DOHH2 (cell line): ENCODE results near the gene CDC42SE2.

Experiments
- H3F3A ChIP-seq: fragments of 200-600 bp; sonication (generic), shearing (Covaris generic); 2 replicates; pipeline ENCODE4 v1.6.0; 2016; ENCODE audit warnings: antibody characterized with exemption, mild to moderate bottlenecking; ENCODE audit not compliant: control insufficient read depth, insufficient read depth
- H3K27ac ChIP-seq: fragments of 200-600 bp; sonication (generic); 2 replicates; pipeline ENCODE4 v1.5.1; 2014; ENCODE audit warnings: low read depth, mild to moderate bottlenecking, low read length, moderate library complexity
- H3K27me3 ChIP-seq: fragments of 200-600 bp; sonication (generic); 2 replicates; pipeline ENCODE4 v1.6.1; 2014; ENCODE audit warnings: mild to moderate bottlenecking, low read length, mixed read lengths; ENCODE audit not compliant: control insufficient read depth
- H3K36me3 ChIP-seq: fragments of 200-600 bp; sonication (generic); 2 replicates; pipeline ENCODE4 v1.6.1; 2014; ENCODE audit warnings: mild to moderate bottlenecking, low read length, moderate library complexity, mixed read lengths; ENCODE audit not compliant: control insufficient read depth
- H3K4me1 ChIP-seq: fragments of 200-600 bp; sonication (generic); 2 replicates; pipeline ENCODE4 v1.6.1; 2014; ENCODE audit warnings: mild to moderate bottlenecking, low read length, mixed read lengths; ENCODE audit not compliant: control insufficient read depth
- H3K4me2 ChIP-seq: fragments of 200-600 bp; sonication (generic); 2 replicates; pipeline ENCODE4 v1.6.0; 2014; ENCODE audit warnings: mild to moderate bottlenecking, low read length, moderate library complexity
- H3K4me3 ChIP-seq: fragments of 200-600 bp; sonication (generic); 2 replicates; pipeline ENCODE4 v1.5.1; 2014; ENCODE audit warnings: mild to moderate bottlenecking, low read length, mixed read lengths
- H3K79me2 ChIP-seq: fragments of 200-600 bp; sonication (generic); 2 replicates; pipeline ENCODE4 v1.6.1; 2014; ENCODE audit warnings: mild to moderate bottlenecking, low read length, mixed read lengths; ENCODE audit not compliant: control insufficient read depth
- H3K9me2 ChIP-seq: fragments of 200-600 bp; sonication (generic); replicated peaks from 2 replicates; pipeline ENCODE4 v1.6.1; 2014; ENCODE audit warnings: mild to moderate bottlenecking, low read length, mixed read lengths; ENCODE audit not compliant: control insufficient read depth
- H3K9me3 ChIP-seq: fragments of 200-600 bp; sonication (generic); 2 replicates; pipeline ENCODE4 v1.6.1; 2014; ENCODE audit warnings: antibody characterized with exemption, low read length, mixed read lengths; ENCODE audit not compliant: control insufficient read depth, insufficient read depth
- H4K20me1 ChIP-seq: fragments of 200-600 bp; sonication (generic); 2 replicates; pipeline ENCODE4 v1.6.0; 2014; ENCODE audit warnings: low read depth, mild to moderate bottlenecking, antibody characterized with exemption, low read length, moderate library complexity; ENCODE audit not compliant: control insufficient read depth, insufficient read depth
- CTCF ChIP-seq: fragments of 200-600 bp; sonication (generic); IDR thresholded peaks from one replicate; pipeline ENCODE4 v1.5.1; 2014; ENCODE audit warnings: antibody characterized with exemption, mild to moderate bottlenecking, low read depth, low read length; ENCODE audit not compliant: poor library complexity, severe bottlenecking
- EZH2phosphoT487 ChIP-seq: fragments of 200-600 bp; sonication (generic); IDR thresholded peaks from 2 replicates; pipeline ENCODE4 v1.6.1; 2017; ENCODE audit warnings: borderline replicate concordance, mild to moderate bottlenecking, antibody characterized with exemption, low read length, moderate library complexity, mixed read lengths

The CDC42SE2 gene

DNA sequence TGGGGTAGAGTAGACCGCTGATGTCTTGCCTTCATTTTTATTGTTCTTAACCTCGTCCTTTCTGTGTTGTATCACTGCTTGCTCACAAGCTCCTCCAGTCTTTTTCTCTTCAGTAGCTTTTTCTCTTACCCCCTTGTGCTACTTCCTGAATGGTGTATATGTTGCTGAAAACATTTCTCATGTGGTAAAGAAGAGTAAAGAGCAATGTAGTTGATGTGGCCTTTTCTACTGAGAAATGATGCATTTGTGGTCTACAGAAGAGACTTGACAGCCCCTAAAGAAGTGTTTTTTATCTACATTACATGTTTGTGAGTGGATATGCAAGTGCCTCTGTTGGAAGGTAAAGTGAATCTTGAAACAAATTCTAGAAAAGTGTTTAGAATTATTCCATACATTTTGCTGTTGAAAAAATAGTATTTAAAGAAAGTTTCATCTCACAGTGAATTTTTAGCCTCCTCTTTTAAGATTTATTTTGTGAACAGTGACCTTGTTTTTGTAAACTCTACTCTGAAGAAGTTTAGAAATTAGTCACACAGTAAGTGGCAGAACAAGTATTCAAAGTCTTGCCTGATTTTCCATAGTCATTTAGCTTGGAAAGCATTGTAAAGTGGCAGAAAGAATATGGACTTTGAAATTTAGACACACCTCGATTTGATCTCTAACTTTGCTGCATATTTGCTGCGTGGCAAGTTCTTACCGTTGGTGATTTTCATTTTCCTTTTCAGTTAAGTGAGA lies 17.4 kb downstream of the CDC42SE2 start:
- Histone ChIP-seq H3K27ac (no peak overlapping the region), H3F3A (peaks cover 16% of the 10 kb centered on the region), H3K9me3 (no peaks in the 10 kb centered on the region), H4K20me1 (no peaks in the 10 kb centered on the region; the same call in 1 of the 2 replicates), H3K36me3 (peaks cover 3% of the 10 kb centered on the region; the same call in 1 of the 2 replicates), H3K4me1 (peaks cover 43% of the 10 kb centered on the region), H3K4me2 (peak overlapping the region; percentile 38), H3K4me3 (no peak overlapping the region; the same call in 1 of the 2 replicates), H3K79me2 (peaks cover 94% of the 10 kb centered on the region), H3K27me3 (no peaks in the 10 kb centered on the region), H3K9me2 (no peaks in the 10 kb centered on the region)
- TF ChIP-seq EZH2phosphoT487, result no peak
- no peak for TF ChIP-seq CTCF

DNA sequence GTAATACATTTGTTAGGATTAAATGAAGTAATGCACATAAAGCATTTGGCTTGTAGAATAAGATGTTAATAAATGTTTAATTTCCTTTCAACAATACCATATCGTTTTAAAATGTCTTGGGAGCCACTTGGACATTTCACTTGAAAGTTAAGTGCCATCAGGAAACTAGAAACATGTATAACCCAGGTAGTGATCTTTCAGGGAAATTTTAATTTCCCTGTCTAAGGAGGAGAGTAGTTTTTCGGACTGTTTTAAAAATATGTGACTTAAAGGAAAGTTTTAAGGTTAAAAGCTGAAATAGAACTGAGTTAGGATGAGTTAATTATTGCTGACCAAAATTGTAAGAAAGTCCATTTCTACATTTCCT lies 18.0 kb downstream of the CDC42SE2 start:
- no peaks in the 10 kb centered on the region for H3K9me2 ChIP-seq
- H3K9me3 ChIP-seq, result no peaks in the 10 kb centered on the region
- TF ChIP-seq CTCF (no peak), EZH2phosphoT487 (no peak)
- H3K4me2 ChIP-seq, result peak overlapping the region; percentile 38
- H3K79me2 ChIP-seq, result peaks cover 91% of the 10 kb centered on the region
- H3K27ac ChIP-seq, result no peak overlapping the region
- H3K4me3 ChIP-seq, result no peak overlapping the region
- no peaks in the 10 kb centered on the region for H3K27me3 ChIP-seq
- H3K4me1 ChIP-seq, result peaks cover 40% of the 10 kb centered on the region
- no peaks in the 10 kb centered on the region; the same call in 1 of the 2 replicates for H4K20me1 ChIP-seq
- 0 out of 2 replicates have a peak, but pooled peaks cover 3% of the 10 kb centered on the region for H3K36me3 ChIP-seq
- peaks cover 16% of the 10 kb centered on the region for H3F3A ChIP-seq

DNA sequence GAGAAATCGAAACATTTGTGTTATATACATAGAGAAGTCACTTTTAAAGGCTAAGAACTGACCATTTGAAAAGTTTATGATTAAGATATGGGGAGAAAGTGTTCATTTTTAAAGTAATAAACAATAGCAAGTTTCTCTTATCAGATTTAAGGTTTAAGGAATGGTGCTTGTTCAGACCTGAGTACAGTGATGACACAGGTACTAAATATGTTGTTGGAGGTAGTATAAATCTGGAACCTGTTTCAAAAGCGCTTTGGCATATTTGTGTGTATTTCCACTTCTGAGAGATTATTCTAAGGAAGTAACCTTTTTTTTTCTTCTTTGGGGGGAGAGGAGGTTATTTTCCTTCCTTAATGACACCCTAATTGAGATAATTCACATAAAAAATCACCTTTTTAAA lies 18.4 kb downstream of the CDC42SE2 start:
- no peak for TF ChIP-seq EZH2phosphoT487
- Histone ChIP-seq H3K9me3 (no peaks in the 10 kb centered on the region), H3K79me2 (peaks cover 90% of the 10 kb centered on the region), H4K20me1 (no peaks in the 10 kb centered on the region; the same call in 1 of the 2 replicates), H3K4me2 (peak overlapping the region; percentile 38; the same call in 1 of the 2 replicates), H3K9me2 (no peaks in the 10 kb centered on the region), H3K4me3 (no peak overlapping the region), H3K27ac (no peak overlapping the region), H3K27me3 (no peaks in the 10 kb centered on the region), H3K4me1 (peaks cover 39% of the 10 kb centered on the region), H3F3A (peaks cover 13% of the 10 kb centered on the region), H3K36me3 (0 out of 2 replicates have a peak, but pooled peaks cover 3% of the 10 kb centered on the region)

DNA sequence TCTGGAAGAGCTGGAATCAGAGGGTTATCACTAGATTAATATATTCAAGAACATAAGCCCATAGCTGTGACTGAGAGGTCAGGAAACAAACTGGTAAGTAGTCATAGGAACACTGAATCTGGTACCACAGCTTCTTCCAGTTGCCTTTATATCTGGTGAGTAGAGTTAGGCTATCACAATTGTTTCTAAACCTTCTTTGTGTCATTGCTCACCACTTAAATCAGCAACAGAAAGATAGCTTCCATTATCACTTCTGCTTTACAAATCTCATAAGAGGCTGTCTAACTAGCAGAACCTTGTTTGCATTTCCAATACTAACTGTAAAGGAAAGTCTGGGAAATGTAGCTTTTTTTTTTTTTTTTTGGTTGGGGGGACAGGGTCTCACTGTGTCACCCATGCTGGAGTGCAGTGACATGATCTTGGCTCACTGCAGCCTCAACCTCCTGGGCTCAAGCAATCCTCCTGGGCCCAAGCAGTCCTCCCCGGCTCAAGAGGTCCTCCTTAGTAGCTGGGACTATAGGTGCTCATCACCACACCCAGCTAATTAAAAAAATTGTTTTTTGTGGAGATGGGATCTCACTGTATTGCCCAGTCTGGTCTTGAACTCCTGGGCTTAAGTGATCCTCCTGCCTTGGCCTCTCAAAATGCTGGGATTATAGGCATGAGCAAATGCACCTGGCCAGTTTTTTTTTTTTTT lies 22.0 kb downstream of the CDC42SE2 start:
- Histone ChIP-seq H3K4me1 (peaks cover 36% of the 10 kb centered on the region), H3K9me2 (no peaks in the 10 kb centered on the region), H3K4me3 (no peak overlapping the region), H3K9me3 (no peaks in the 10 kb centered on the region), H3K79me2 (peaks cover 92% of the 10 kb centered on the region), H3F3A (0 out of 2 replicates have a peak, but pooled peaks cover 3% of the 10 kb centered on the region), H3K27me3 (no peaks in the 10 kb centered on the region), H3K27ac (no peak overlapping the region), H4K20me1 (no peaks in the 10 kb centered on the region; the same call in 1 of the 2 replicates), H3K4me2 (no peak overlapping the region), H3K36me3 (peaks cover 14% of the 10 kb centered on the region)
- TF ChIP-seq CTCF, result no peak
- no peak for TF ChIP-seq EZH2phosphoT487
